ENCODE results near the gene FBXL20.
"Not testable (repeated sequence)": the region's sequence is repeated elsewhere in the genome, so short reads cannot be mapped to it uniquely, and the experiment has no call there.

The FBXL20 gene

DNA sequence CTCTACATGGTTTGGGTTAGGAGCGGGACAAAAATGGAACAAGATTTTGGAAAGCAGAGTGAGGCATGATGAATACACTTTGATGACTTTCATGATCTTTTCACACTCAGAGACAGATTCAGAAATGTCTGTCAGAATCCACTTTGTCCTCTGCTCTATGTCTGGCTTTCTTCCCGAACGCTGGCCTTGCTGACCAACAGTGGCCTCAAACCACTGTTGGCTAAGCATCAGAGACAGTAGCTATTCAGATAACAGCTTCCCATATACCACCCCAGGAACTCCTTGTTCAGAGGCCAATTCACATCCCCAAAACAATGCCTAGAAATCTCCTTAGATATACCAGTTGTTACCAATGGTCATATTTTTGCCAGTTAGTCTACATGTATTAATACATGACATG is 40.9 kb downstream of the FBXL20 start:
- H3K9me3 Mint-ChIP-seq = no peaks in the 10 kb centered on the region
- peaks cover 4% of the 10 kb centered on the region for H3K36me3 Mint-ChIP-seq (ENCODE audit: low read depth)
- no peaks in the 10 kb centered on the region for H3K27me3 Mint-ChIP-seq
- no peak overlapping the region for H3K27ac Mint-ChIP-seq
- H3K4me3 Mint-ChIP-seq = no peak overlapping the region
- H3K4me1 Mint-ChIP-seq (ENCODE audit: low read depth) = peaks cover 12% of the 10 kb centered on the region

GRCh38 chr17:39359994-39360393 is 41.4 kb downstream of the FBXL20 start:
- Mint-ChIP-seq H3K4me3 (no peak overlapping the region), H3K27me3 (no peaks in the 10 kb centered on the region), H3K9me3 (no peaks in the 10 kb centered on the region), H3K27ac (peak overlapping the region; percentile 23), H3K4me1 (ENCODE audit: low read depth) (peaks cover 12% of the 10 kb centered on the region), H3K36me3 (ENCODE audit: low read depth) (peaks cover 4% of the 10 kb centered on the region)

DNA sequence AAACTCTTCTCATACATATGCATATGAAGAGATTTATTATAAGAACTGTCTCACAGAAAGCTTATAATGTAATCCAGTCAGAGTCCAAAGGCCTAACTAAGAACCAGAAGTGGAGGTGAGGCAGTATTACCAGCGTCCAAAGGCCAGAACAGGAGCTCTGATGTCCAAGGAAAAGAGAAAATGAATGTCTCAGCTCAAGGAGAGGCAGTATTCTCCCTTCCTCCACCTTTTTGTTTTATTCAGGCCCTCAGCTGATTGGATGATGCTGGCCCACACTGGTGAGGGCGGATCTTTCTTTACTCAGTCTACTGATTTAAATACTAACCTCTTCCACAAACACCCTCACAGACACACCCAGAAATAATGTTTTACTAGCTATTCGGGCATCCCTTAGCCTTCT is 43.4 kb downstream of the FBXL20 start:
- H3K27ac Mint-ChIP-seq = no peak overlapping the region
- H3K36me3 Mint-ChIP-seq (ENCODE audit: low read depth) = peaks cover 4% of the 10 kb centered on the region
- no peak overlapping the region for H3K4me3 Mint-ChIP-seq
- peaks cover 15% of the 10 kb centered on the region for H3K4me1 Mint-ChIP-seq (ENCODE audit: low read depth)
- no peaks in the 10 kb centered on the region for H3K9me3 Mint-ChIP-seq
- H3K27me3 Mint-ChIP-seq = no peaks in the 10 kb centered on the region

- H3K9me3 Mint-ChIP-seq = no peaks in the 10 kb centered on the region
- H3K4me3 Mint-ChIP-seq = no peak overlapping the region
Observed at GRCh38 chr17:39357488-39357887, 43.9 kb downstream of the FBXL20 start.

DNA sequence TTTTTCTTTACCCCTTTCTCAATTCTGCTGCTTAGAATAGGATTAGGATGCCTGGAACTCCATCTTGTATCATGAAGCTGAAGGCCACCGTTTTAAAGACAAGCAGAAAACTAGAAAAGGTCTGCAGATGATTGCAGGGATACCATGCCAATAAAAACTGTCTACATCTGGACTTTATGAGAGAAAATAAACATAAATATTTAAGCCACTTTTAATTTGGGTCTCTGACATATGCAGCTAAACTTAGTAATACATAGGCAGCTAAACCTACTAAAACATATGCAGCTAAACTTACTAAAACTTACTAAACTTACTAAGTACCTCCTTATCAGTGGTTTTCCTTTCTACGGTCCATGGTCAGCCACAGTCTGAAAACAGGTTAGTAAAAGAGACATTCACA is 48.4 kb downstream of the FBXL20 start:
- no peak overlapping the region for H3K4me3 Mint-ChIP-seq
- H3K27me3 Mint-ChIP-seq = no peaks in the 10 kb centered on the region
- H3K9me3 Mint-ChIP-seq = no peaks in the 10 kb centered on the region
- no peak overlapping the region for H3K27ac Mint-ChIP-seq
- peaks cover 4% of the 10 kb centered on the region for H3K36me3 Mint-ChIP-seq (ENCODE audit: low read depth)
- H3K4me1 Mint-ChIP-seq (ENCODE audit: low read depth) = peaks cover 3% of the 10 kb centered on the region

More at GRCh38 chr17:39357488-39357887, 43.9 kb downstream of the FBXL20 start:
- Mint-ChIP-seq H3K27ac (no peak overlapping the region), H3K36me3 (ENCODE audit: low read depth) (peaks cover 4% of the 10 kb centered on the region), H3K27me3 (no peaks in the 10 kb centered on the region), H3K4me1 (ENCODE audit: low read depth) (peaks cover 15% of the 10 kb centered on the region)

DNA sequence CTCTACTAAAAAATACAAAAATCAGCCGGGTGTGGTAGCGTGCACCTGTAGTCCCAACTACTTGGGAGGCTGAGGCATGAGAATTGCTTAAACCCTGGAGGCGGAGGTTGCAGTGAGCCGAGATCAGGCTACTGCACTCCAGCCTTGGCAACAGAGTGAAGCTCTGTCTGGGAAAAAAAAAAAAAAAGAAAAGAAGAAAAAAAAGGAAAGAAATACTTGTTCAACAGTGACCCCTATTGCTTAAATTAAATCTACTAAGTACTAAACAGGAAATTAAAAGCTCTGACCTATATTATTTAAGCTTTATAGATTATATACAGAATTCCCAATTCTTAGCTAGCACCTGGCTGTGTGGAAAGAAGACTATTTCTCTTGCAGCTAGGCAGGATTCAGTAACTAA is 48.9 kb downstream of the FBXL20 start:
- Mint-ChIP-seq H3K27me3 (no peaks in the 10 kb centered on the region), H3K36me3 (ENCODE audit: low read depth) (peaks cover 4% of the 10 kb centered on the region), H3K27ac (no peak overlapping the region), H3K4me1 (ENCODE audit: low read depth) (peaks cover 3% of the 10 kb centered on the region), H3K4me3 (no peak overlapping the region), H3K9me3 (no peaks in the 10 kb centered on the region)

GRCh38 chr17:39351508-39351907 is 49.9 kb downstream of the FBXL20 start:
- no peak overlapping the region for H3K4me3 Mint-ChIP-seq
- peaks cover 3% of the 10 kb centered on the region for H3K4me1 Mint-ChIP-seq (ENCODE audit: low read depth)
- H3K27ac Mint-ChIP-seq = no peak overlapping the region
- no peaks in the 10 kb centered on the region for H3K27me3 Mint-ChIP-seq
- no peaks in the 10 kb centered on the region for H3K36me3 Mint-ChIP-seq (ENCODE audit: low read depth)
- H3K9me3 Mint-ChIP-seq = no peaks in the 10 kb centered on the region

GRCh38 chr17:39349246-39349645 is 52.2 kb downstream of the FBXL20 start:
- H3K36me3 Mint-ChIP-seq (ENCODE audit: low read depth) = peaks cover 4% of the 10 kb centered on the region
- H3K4me3 Mint-ChIP-seq = no peak overlapping the region
- H3K27me3 Mint-ChIP-seq = no peaks in the 10 kb centered on the region
- no peaks in the 10 kb centered on the region for H3K9me3 Mint-ChIP-seq
- H3K4me1 Mint-ChIP-seq (ENCODE audit: low read depth) = peaks cover 1% of the 10 kb centered on the region
- no peak overlapping the region for H3K27ac Mint-ChIP-seq

DNA sequence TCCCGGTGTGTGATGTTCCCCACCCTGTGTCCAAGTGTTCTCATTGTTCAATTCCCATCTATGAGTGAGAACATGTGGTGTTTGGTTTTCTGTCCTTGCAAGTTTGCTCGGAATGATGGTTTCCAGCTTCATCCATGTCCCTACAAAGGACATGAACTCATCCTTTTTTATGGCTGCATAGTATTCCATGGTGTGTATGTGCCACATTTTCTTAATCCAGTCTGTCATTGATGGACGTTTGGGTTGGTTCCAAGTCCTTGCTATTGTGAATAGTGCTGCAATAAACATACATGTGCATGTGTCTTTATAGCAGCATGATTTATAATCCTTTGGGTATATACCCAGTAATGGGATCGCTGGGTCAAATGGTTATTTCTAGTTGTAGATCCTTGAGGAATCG is 54.6 kb downstream of the FBXL20 start:
- H3K4me3 Mint-ChIP-seq; H3K36me3 Mint-ChIP-seq (ENCODE audit: low read depth); H3K4me1 Mint-ChIP-seq (ENCODE audit: low read depth); H3K27ac Mint-ChIP-seq; H3K9me3 Mint-ChIP-seq; H3K27me3 Mint-ChIP-seq: not testable (repeated sequence)

GRCh38 chr17:39341541-39341940 is 59.9 kb downstream of the FBXL20 start:
- Mint-ChIP-seq H3K4me1 (ENCODE audit: low read depth) (no peaks in the 10 kb centered on the region), H3K36me3 (ENCODE audit: low read depth) (peaks cover 21% of the 10 kb centered on the region), H3K4me3 (no peak overlapping the region), H3K27ac (no peak overlapping the region), H3K9me3 (no peaks in the 10 kb centered on the region), H3K27me3 (no peaks in the 10 kb centered on the region)

GRCh38 chr17:39340731-39341130 is 60.7 kb downstream of the FBXL20 start:
- no peak overlapping the region for H3K27ac Mint-ChIP-seq
- no peak overlapping the region for H3K4me3 Mint-ChIP-seq
- no peaks in the 10 kb centered on the region for H3K27me3 Mint-ChIP-seq
- H3K9me3 Mint-ChIP-seq = no peaks in the 10 kb centered on the region
- no peaks in the 10 kb centered on the region for H3K4me1 Mint-ChIP-seq (ENCODE audit: low read depth)
- peaks cover 21% of the 10 kb centered on the region for H3K36me3 Mint-ChIP-seq (ENCODE audit: low read depth)

- Mint-ChIP-seq H3K36me3 (ENCODE audit: low read depth) (peaks cover 21% of the 10 kb centered on the region), H3K4me3 (no peak overlapping the region), H3K27me3 (no peaks in the 10 kb centered on the region), H3K4me1 (ENCODE audit: low read depth) (no peaks in the 10 kb centered on the region), H3K27ac (no peak overlapping the region), H3K9me3 (no peaks in the 10 kb centered on the region)
Observed at GRCh38 chr17:39339272-39339671, 62.2 kb downstream of the FBXL20 start.

- peaks cover 21% of the 10 kb centered on the region for H3K36me3 Mint-ChIP-seq (ENCODE audit: low read depth)
- not testable (repeated sequence) for H3K27ac Mint-ChIP-seq; H3K4me1 Mint-ChIP-seq (ENCODE audit: low read depth); H3K9me3 Mint-ChIP-seq; H3K4me3 Mint-ChIP-seq; H3K27me3 Mint-ChIP-seq
Observed at GRCh38 chr17:39337649-39338048, 63.8 kb downstream of the FBXL20 start.

- Mint-ChIP-seq H3K9me3 (no peaks in the 10 kb centered on the region), H3K36me3 (ENCODE audit: low read depth) (peaks cover 9% of the 10 kb centered on the region), H3K27ac (no peak overlapping the region), H3K27me3 (no peaks in the 10 kb centered on the region), H3K4me3 (no peak overlapping the region), H3K4me1 (ENCODE audit: low read depth) (no peaks in the 10 kb centered on the region)
Observed at GRCh38 chr17:39335704-39336223, 65.7 kb downstream of the FBXL20 start.

- H3K9me3 Mint-ChIP-seq; H3K36me3 Mint-ChIP-seq (ENCODE audit: low read depth); H3K27me3 Mint-ChIP-seq; H3K4me1 Mint-ChIP-seq (ENCODE audit: low read depth); H3K27ac Mint-ChIP-seq; H3K4me3 Mint-ChIP-seq: not testable (repeated sequence)
Observed at GRCh38 chr17:39334008-39334744, 67.2 kb downstream of the FBXL20 start.

DNA sequence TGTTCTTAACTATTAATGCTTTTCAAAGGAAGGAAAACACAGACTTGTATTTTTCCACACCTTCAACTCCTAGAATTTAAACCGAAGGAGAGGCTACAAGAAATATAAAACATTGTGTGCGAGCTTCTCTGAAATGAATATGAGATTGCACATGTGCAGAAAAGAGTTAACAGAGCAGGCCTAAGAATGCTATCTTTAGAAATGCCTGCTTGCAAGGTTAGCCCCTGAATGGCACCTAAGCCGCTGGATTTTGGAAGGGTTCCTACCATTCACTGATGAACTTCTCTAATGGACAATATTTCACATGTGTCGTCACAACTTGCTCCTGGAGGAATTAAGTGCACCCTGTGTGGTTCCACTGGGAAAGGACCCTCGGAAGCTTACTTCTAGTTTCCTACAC is 69.3 kb downstream of the FBXL20 start:
- no peaks in the 10 kb centered on the region for H3K9me3 Mint-ChIP-seq
- H3K4me3 Mint-ChIP-seq = no peak overlapping the region
- H3K4me1 Mint-ChIP-seq (ENCODE audit: low read depth) = no peaks in the 10 kb centered on the region
- no peak overlapping the region for H3K27ac Mint-ChIP-seq
- no peaks in the 10 kb centered on the region for H3K27me3 Mint-ChIP-seq
- H3K36me3 Mint-ChIP-seq (ENCODE audit: low read depth) = peaks cover 4% of the 10 kb centered on the region

Measured in stimulated activated naive CD8-positive, alpha-beta T cell treated with anti-CD3 and anti-CD28 coated beads, Interleukin-15, Interleukin-2, amounts not matched to agents 100 ng/mL and 50 ng/mL, for 24 hours (primary cell).